ENCODE results near the gene FERMT2.
A peak's percentile ranks its signal among the peaks of the same experiment; 100 is the strongest.

Gene FERMT2, protein sequence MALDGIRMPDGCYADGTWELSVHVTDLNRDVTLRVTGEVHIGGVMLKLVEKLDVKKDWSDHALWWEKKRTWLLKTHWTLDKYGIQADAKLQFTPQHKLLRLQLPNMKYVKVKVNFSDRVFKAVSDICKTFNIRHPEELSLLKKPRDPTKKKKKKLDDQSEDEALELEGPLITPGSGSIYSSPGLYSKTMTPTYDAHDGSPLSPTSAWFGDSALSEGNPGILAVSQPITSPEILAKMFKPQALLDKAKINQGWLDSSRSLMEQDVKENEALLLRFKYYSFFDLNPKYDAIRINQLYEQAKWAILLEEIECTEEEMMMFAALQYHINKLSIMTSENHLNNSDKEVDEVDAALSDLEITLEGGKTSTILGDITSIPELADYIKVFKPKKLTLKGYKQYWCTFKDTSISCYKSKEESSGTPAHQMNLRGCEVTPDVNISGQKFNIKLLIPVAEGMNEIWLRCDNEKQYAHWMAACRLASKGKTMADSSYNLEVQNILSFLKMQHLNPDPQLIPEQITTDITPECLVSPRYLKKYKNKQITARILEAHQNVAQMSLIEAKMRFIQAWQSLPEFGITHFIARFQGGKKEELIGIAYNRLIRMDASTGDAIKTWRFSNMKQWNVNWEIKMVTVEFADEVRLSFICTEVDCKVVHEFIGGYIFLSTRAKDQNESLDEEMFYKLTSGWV

GRCh38 chr14:52950898-52951680, at the start of gene FERMT2:
Gene FERMT2 (minus strand): TSS chr14:52951050. CDS start chr14:52950568, 482 bp downstream.
- peak; percentile 81 for DNase-seq (ENCODE audit: low spot score)

DNA sequence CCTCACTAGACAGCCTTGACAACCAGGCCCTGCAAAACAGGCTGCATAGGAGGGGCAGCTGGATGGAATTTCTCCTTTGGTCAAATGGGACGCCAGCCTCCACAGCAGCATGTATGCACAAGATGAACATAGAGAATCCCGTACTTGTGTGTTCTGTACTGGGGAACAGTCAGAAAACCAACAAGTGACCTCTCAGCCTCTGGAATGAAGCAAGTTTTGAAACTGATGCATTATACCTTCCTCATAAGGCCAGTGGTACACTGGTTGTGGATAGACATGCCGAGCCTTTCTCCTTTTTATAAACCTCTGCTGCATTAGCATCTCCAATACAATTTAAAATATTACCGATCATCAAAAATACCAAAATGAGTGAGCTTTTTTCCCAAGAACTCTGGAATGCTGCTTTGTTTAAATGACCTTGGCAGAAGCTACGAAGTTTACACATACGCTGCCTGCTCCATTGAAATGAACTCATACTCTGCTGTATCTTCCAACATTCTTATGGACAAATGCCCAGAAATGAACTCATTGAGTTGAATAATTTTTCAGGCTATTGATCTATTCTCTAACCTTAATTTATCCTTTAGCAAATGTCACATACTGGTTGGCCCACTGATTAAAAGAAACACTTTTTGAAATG, 47.6 kb upstream of the FERMT2 start:
- DNase-seq (ENCODE audit: low spot score) = no peak

GRCh38 chr14:52996493-52996892, 45.6 kb upstream of the FERMT2 start:
- DNase-seq (ENCODE audit: low spot score) = no peak

DNA sequence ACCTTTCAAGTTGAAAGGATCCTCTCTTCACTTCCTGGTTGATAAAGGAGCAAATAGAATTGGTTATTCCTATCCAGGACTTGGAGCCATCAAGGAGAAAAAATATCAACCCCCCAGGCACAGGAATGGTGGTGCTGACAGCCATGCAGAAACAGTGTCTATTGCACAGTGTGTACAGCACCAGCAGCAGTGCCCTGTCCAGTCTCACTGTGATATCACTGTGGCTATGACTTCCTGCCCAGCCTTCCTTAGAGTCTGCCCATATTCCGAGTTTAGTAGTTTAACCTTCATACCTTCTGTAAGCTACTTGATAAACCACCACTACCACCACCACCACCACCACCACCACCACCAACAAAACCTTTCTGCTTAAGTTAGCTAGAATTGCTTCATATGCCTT, 45.1 kb upstream of the FERMT2 start:
- DNase-seq (ENCODE audit: low spot score) = no peak

GRCh38 chr14:52992236-52992870, 41.5 kb upstream of the FERMT2 start:
- no peak for DNase-seq (ENCODE audit: low spot score)

DNA sequence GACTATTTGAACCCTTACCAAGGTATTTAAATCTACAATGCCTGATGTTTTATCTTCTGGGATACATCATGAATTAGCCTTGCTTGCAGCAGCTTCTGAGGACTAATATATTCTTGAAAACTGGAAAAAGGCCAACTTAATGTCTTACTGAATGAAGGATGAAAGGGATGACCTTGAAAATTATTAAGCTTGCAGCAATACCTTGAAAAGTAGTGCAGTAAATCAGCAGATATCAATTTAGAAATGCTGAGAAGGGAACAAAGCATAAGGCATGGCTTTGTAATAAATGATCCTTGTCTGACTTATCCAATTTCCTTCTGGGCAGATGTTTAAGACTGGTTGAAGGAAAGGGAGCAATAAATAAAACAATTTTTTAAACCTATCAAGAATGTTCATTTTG, 37.3 kb upstream of the FERMT2 start:
- DNase-seq (ENCODE audit: low spot score) = no peak

GRCh38 chr14:52987514-52987913, 36.7 kb upstream of the FERMT2 start:
- no peak for DNase-seq (ENCODE audit: low spot score)

DNA sequence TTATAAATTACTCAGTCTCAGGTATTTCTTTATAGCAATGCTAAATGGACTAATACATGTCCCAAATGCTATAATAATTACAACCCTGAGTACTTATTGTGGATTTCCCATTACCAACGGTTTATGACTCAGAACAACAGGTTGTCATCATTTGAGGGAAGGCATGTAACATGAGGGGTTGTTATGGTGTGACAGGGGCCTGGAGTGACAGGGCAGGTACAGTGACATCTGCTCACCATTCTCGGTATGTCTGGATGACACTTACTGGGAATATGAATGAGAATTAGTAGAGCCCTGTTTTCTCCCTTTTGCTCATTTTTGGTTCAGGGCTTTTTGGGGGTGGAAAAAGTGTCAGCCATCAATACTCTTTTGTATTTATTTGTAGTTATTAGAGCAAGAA, 36.2 kb upstream of the FERMT2 start:
- no peak for DNase-seq (ENCODE audit: low spot score)

- DNase-seq (ENCODE audit: low spot score) = no peak
These were observed 26.9 kb upstream of the FERMT2 start for GRCh38 chr14:52977798-52978197.

DNA sequence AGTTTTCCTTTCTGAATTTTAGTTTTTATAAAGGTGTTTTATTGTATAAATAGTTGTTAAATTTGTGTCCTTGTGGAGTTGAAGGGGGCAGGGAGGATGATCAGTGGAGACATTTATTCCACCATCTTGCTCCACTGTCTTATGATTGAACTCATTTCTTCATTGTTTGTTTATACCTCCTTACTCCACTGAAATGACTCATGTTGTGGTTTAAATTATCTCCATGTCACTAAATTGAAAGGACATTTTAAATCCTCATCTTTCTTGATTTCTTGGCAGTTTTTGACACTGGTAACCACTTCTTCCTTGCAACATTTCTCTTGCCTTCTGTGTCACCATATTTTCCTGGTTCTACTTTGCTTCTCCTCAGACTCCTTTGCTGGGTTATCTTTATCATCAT, 23.6 kb upstream of the FERMT2 start:
- DNase-seq (ENCODE audit: low spot score) = no peak

GRCh38 chr14:52961060-52961639, 10.3 kb upstream of the FERMT2 start:
- DNase-seq (ENCODE audit: low spot score) = peak; percentile 71

DNA sequence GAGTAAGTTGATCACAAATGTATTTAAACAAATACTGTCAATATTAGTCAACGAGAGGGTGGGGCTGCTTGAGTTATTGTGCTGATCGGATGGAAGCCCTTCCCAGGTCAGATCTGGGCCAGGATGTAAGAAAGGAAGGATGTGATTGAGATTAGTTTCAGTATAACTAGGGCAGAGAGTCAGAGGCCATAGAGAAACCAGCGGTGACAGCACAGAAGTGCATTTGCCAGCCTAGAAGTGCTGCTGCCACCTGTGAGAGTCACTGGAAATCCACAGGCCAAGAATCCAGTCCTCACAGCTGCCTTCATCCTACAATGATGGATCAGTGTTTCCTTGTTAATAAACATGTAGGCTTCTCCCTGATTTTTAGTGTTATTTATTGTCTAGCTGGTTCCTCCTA, 9.8 kb upstream of the FERMT2 start:
- DNase-seq (ENCODE audit: low spot score) = no peak

GRCh38 chr14:52954346-52955214, 3.7 kb upstream of the FERMT2 start:
- DNase-seq (ENCODE audit: low spot score) = no peak

DNA sequence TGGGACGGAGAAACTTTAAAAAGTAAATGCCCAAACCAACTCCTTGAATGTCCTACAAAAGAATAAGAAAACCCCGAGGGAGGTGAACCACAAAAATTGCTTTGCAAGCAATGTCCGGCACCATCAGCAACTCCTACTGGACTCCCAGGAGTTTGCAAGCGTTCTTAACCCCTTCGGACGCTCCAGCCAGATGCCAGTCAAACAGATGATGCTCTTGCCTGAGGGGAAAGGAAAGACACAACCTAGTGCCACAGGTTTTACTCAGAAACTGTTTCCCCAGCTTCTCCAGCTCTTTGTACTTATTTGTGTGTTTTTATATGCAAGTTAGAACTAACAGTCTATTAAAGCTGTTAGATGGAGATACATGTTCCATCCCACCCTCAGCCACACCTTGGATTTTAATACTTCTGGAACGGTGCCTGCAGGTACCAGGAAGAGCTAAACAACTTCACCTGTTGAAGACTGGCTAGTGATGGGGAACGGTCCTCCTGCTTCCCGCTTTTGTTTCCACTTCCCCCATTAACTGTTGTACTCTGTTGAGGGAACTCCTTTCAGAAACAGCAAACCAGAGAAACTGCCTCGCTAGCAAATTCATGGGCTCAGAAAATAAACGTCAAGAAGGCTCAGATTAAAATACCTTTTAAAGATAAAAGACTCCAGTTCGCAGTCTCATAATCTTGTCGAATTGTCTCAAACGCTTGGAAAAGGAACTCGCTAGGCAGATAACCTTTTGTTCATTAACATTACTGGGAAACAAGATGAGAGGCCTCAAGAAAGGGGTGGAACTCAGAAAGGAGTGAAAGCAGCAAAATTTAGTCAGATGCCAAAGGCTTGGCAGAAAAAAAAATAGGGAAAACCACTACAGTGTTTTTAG, 1.1 kb upstream of the FERMT2 start:
- peak; percentile 74 for DNase-seq (ENCODE audit: low spot score)

DNA sequence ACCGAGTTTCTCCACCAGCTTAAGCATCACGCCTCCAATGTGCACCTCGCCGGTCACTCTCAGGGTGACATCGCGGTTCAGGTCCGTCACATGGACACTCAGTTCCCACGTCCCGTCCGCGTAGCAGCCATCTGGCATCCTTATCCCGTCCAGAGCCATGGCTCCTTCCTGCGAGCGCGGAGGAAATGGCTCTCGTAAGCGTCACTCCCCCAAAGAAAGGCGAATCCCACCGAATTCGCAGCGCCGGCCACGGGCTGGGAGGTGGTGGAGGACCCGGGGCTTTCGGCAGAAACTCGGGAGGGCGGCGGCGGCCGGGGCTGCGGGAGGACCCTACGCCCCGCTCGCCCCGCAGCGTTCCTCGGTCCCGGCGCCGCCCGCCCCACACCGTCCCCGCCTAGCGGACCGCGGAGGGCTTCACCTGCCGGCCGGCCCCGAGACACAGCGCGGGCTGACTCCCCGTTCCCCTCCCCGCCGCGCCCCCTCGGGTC, 396 bp downstream of the FERMT2 start:
- peak; percentile 55 for DNase-seq (ENCODE audit: low spot score)

DNA sequence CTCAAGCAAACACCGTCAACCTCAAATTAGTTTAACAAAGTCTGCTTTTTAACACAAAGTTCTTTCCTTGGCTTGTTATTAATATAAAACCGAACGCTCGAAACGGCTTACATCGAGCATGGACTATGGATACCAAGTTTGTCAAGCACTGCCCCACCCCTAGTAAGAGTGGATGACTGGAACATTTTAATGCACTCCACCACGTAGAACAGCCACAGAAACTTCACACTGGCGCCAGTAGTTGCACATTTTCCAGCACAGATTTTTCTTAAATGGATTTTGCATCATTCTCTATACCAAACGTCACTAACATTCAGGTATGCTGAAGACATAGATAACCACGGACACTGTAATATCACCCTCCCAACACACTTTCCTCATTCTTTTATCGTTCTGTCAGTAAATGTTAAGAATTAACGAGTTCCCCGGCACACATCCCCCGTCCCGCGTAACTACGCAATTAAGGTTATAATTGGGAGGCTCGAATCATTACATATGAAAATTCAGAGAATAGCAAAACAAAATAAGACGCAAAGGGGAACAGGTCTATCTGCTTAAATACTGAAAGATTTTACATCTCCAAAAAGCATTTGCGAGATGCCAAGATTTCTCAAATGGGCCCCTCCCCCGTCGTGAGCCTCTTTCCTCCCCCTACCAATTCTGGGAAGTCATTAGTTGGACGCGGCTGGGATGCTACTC, 990 bp downstream of the FERMT2 start:
- peak; percentile 62 for DNase-seq (ENCODE audit: low spot score)

DNA sequence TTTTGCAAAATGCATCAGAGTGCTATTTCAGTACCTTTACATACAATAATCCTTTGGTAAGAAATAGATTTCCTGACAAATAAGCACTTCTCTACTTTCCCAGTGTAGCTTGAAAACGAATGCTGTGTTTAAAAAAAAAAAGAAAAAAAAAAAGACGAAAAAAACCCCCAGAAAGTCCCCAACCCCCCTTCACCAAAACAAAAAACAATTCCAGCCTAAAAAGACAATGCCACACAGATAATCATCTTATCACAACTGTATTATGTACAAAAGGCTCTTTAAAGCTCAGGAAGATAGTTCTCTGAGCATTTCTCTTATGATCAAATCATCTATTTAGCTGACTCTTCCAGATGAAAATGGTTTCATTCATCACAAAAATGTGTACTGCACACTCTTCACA, 1.6 kb downstream of the FERMT2 start:
- DNase-seq (ENCODE audit: low spot score) = no peak

GRCh38 chr14:52948836-52949235, 2.0 kb downstream of the FERMT2 start:
- no peak for DNase-seq (ENCODE audit: low spot score)

GRCh38 chr14:52948039-52948438, 2.8 kb downstream of the FERMT2 start:
- no peak for DNase-seq (ENCODE audit: low spot score)
